Measurements from ENCODE around the gene DUS1L.

DUS1L gene

DNA sequence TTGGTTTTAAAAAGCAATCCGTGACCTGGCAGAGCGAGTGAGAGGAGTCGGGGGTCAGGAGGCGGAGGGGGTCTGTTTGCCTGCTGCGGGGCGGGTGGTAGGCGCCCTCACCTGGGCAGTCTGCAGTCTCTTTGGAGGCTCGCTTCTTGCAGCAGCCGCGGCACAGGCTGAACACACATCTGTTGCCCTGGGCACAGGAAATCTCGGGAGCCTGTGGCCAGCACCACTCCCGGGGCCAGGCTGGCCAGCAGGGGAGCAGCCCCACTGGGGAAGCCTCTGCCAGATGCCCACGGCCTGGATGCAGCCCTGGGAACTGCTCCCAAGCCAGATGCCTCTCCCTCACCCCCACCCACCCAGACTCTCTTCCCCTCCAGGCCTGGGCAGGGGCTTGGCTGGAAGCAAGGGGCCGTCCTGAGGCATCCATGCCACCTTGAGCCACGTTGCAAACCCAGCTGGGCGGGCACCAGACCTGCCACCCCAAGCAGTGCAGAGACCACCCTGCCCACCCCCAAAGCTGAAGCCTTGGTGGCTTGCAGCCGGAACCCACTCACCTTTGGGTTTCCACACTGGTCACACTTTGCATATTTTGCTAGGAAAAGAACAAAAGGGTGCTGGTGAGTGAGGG, 7.3 kb downstream of the DUS1L start:
- TF ChIP-seq POU2F2 (IDR thresholded peaks at IDR 0.05; ENCODE audit: low read depth, low read length) (no peak), TAF1 (IDR thresholded peaks at IDR 0.05; ENCODE audit: low read depth, low read length) (no peak), PAX5 (IDR thresholded peaks at IDR 0.05; ENCODE audit: insufficient read depth, low read length, severe bottlenecking) (no peak), POLR2A (IDR thresholded peaks at IDR 0.05; ENCODE audit: low read depth, low read length) (no peak), POLR2AphosphoS5 (IDR thresholded peaks at IDR 0.05; ENCODE audit: low read depth, low read length) (no peak), SPI1 (IDR thresholded peaks at IDR 0.05; ENCODE audit: low read depth, low read length) (no peak)
- no peak for FAIRE-seq
- no peak for DNase-seq (ENCODE audit: insufficient read length, low spot score)

DNA sequence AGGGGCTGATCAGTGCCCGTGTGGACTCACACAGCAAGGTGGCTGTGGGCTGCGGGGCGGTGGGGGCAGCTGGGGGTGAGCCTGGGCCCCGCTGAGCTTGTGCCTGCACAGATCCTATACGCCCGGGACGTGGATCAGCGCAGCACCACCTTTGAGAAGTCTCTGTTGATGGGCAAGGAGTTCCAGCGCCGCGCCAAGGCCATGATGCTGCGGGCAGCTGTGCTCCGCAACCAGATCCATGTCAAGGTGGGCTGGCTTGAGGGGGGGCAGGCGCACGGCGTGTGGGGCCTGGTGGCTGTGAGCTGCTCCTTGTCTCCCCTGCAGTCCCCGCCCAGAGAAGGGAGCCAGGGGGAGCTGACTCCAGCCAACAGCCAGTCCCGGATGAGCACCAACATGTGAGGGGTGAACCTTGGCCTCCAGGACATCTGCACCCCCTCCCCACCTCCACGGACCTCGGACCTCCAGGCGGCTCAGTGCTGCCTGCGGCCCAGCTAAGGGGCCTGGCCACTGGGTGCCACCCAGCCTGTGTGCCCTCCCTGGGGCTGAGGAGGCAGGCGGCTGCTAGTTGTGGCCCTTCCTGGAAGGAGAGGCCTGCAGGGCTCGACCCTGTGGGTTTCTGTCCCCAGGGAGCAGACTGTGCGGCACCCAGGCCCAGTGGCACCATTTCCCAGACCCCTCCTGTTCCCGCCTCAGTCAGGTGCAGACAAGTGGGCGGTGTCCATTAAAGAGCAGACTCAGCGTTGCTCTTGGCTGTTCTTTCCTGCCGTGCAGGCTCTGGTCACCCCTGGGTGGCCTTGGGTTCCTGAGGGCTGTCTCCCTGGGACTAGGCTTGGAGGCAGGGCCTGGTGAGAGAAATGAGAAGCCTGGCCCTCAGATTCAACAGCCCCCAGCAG, 8.6 kb downstream of the DUS1L start:
- FAIRE-seq (no peak), DNase-seq (ENCODE audit: insufficient read length, low spot score) (no peak)

DNA sequence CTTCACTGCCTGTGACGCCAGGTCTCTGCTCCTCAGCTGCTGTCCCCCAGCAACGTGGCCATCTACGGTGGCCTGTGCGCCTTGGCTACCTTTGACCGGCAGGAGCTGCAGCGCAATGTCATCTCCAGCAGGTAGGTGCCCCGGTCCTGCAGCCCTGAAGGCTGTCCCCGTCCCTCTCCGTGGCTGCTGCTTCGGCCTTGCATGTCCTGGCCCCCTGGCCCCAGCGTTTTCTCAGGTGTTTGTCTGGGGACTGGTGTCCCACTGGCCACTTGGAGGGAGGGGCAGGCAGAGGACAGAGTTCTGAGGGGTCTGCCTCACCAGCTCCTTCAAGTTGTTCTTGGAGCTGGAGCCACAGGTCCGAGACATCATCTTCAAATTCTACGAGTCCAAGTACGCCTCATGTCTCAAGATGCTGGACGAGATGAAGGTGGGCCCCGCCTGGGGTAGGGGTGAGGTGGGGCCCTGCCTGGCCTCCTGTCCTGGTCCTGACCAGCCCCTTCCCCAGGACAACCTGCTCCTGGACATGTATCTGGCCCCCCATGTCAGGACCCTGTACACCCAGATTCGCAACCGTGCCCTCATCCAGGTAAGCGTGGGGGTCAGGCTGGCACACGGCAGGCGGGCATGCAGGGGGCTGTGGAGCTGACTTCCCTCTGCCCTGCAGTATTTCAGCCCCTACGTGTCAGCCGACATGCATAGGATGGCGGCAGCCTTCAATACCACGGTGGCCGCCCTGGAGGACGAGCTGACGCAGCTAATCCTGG, 9.5 kb downstream of the DUS1L start:
- TF ChIP-seq POLR2AphosphoS5 (IDR thresholded peaks at IDR 0.05; ENCODE audit: low read depth, low read length), result no peak
- DNase-seq (ENCODE audit: insufficient read length, low spot score) (no peak), FAIRE-seq (no peak)

More for the DNA sequence above, 8.6 kb downstream of the DUS1L start:
- no peak for TF ChIP-seq POU2F2 (IDR thresholded peaks at IDR 0.05; ENCODE audit: low read depth, low read length)
- TF ChIP-seq POLR2A (IDR thresholded peaks at IDR 0.05; ENCODE audit: low read depth, low read length), result peak; percentile 20; the same call in 1 of the 2 replicates
- no peak for TF ChIP-seq SPI1 (IDR thresholded peaks at IDR 0.05; ENCODE audit: low read depth, low read length)
- peak; percentile 70; the same call in 1 of the 2 replicates for TF ChIP-seq POLR2AphosphoS5 (IDR thresholded peaks at IDR 0.05; ENCODE audit: low read depth, low read length)
- no peak for TF ChIP-seq TAF1 (IDR thresholded peaks at IDR 0.05; ENCODE audit: low read depth, low read length)
- TF ChIP-seq PAX5 (IDR thresholded peaks at IDR 0.05; ENCODE audit: insufficient read depth, low read length, severe bottlenecking), result no peak

DNA sequence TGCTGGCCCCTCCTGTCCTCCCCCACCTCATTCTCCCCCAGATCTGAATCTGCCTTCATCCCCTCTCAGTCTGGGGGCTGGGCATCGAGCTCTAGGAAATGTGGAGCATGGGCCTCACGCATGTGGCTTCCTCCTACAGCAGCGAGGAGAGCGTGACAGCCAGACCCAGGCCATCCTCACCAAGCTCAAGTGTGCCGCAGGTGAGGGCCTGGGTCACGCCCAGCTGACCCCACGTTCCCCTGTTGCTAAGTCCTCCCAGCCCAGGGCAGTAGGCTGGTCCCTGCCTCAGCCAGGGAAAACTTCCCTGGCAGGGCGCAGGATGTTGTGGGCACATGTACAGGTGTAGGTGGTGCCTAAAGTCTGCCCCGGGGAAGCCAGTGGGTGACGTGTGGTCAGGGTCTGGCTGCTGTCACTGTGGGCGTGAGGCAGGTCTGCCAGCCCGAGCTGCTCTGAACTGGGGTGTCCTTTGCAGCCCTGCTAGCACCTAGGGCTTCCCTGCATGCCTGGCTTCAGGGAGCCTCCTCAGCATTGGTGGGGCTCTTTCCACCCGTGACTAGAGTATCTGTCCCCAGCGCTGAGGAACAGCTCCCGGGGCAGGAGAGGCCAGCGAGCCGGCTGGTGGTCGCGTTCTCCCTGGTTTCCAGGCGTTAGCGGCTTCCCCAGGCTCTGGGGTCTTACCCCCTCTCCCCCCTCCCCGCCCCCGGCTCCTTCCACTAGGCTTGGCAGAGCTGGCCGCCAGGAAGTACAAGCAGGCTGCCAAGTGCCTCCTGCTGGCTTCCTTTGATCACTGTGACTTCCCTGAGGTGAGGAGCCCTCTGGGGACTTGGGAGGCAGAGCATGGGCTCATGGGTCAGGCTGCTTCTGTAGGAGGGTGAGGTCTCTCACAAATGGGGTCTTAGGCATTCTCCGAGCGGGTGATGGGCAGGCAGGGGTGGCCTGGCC, 10.3 kb downstream of the DUS1L start:
- DNase-seq (ENCODE audit: insufficient read length, low spot score), result no peak
- peak; percentile 41; the same call in 1 of the 2 replicates for TF ChIP-seq POLR2AphosphoS5 (IDR thresholded peaks at IDR 0.05; ENCODE audit: low read depth, low read length)
- TF ChIP-seq TAF1 (IDR thresholded peaks at IDR 0.05; ENCODE audit: low read depth, low read length), result no peak
- FAIRE-seq, result no peak

DNA sequence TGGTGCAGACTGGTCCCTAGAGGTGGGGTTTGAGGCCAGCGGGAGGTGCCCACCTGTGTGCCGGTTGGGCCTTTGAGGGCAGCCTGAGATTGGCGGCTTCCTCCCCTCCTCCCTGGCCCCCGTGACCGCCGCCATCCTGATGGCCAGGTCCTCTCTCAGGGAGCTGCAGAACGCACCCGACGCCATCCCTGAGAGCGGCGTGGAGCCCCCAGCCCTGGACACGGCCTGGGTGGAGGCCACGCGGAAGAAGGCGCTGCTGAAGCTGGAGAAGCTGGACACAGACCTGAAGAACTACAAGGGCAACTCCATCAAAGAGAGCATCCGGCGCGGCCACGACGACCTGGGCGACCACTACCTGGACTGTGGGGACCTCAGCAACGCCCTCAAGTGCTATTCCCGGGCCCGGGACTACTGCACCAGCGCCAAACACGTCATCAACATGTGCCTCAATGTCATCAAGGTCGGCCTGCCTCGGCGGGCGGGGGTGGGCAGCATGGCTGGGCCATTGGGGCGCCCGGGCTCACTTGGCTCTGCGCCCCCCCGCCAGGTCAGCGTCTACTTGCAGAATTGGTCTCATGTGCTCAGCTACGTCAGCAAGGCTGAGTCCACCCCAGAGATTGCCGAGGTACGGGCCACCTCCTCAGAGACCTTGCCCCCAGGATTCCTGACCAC, 11.1 kb downstream of the DUS1L start:
- FAIRE-seq, result no peak
- DNase-seq (ENCODE audit: insufficient read length, low spot score), result no peak
- no peak for TF ChIP-seq POLR2A (IDR thresholded peaks at IDR 0.05; ENCODE audit: low read depth, low read length)
- no peak for TF ChIP-seq SPI1 (IDR thresholded peaks at IDR 0.05; ENCODE audit: low read depth, low read length)
- no peak for TF ChIP-seq PAX5 (IDR thresholded peaks at IDR 0.05; ENCODE audit: insufficient read depth, low read length, severe bottlenecking)
- no peak for TF ChIP-seq POLR2AphosphoS5 (IDR thresholded peaks at IDR 0.05; ENCODE audit: low read depth, low read length)
- TF ChIP-seq POU2F2 (IDR thresholded peaks at IDR 0.05; ENCODE audit: low read depth, low read length), result no peak
- TF ChIP-seq TAF1 (IDR thresholded peaks at IDR 0.05; ENCODE audit: low read depth, low read length), result no peak

DNA sequence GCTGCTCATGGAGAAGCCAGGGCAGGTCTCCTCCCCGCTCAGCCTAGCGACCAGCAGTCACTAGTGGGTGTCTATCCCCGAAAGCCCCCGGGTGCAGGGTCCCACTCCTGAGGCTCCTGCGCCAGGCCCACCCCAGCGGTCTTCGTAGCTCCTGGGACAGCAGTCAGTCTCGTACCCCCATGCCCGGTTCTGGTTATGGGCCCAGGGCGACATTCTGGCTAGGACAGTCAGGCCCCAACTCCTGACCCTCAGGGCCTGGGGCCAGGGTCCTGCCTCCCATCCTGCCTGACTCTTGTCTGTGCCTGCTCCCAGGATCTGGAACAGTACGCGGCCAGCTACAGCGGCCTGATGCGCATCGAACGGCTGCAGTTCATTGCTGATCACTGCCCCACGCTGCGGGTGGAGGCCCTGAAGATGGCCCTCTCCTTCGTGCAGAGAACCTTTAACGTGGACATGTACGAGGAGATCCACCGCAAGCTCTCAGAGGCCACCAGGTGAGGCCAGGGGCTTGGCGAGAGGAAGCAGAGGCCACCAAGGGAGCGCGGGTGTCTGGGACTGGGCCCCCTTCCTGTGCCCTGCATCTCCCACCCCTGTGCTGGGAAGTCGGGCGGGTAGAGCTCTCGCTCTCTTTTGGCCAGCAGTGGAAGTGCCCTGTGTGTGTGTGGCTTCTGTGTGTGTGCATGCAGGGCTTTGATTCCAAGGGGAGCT, 11.9 kb downstream of the DUS1L start:
- DNase-seq (ENCODE audit: insufficient read length, low spot score) (no peak), FAIRE-seq (no peak)
- TF ChIP-seq POLR2AphosphoS5 (IDR thresholded peaks at IDR 0.05; ENCODE audit: low read depth, low read length) (0 out of 2 replicates have a peak, but pooled peaks have one; percentile 17), PAX5 (IDR thresholded peaks at IDR 0.05; ENCODE audit: insufficient read depth, low read length, severe bottlenecking) (no peak)

DNA sequence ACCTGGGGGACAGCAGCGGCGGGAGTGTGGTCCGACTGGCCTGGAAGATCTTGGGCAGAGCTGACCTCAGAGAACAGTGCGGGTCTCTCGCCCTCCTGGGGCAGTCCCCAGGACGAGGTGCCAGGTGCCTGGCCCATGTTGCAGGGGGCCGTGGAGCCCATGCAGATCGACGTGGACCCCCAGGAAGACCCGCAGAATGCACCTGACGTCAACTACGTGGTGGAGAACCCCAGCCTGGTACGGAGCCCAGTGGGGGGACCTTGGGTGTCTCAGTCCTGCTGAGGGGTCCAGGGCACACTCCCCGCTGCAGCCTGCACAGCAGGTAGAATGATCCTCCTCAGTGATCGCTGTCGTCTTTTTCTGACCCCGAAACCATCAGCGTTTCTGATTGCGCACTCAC, 12.5 kb downstream of the DUS1L start:
- TF ChIP-seq POU2F2 (IDR thresholded peaks at IDR 0.05; ENCODE audit: low read depth, low read length) (no peak), TAF1 (IDR thresholded peaks at IDR 0.05; ENCODE audit: low read depth, low read length) (no peak), POLR2A (IDR thresholded peaks at IDR 0.05; ENCODE audit: low read depth, low read length) (no peak), SPI1 (IDR thresholded peaks at IDR 0.05; ENCODE audit: low read depth, low read length) (no peak), PAX5 (IDR thresholded peaks at IDR 0.05; ENCODE audit: insufficient read depth, low read length, severe bottlenecking) (no peak), POLR2AphosphoS5 (IDR thresholded peaks at IDR 0.05; ENCODE audit: low read depth, low read length) (no peak)
- DNase-seq (ENCODE audit: insufficient read length, low spot score) (no peak), FAIRE-seq (no peak)

DNA sequence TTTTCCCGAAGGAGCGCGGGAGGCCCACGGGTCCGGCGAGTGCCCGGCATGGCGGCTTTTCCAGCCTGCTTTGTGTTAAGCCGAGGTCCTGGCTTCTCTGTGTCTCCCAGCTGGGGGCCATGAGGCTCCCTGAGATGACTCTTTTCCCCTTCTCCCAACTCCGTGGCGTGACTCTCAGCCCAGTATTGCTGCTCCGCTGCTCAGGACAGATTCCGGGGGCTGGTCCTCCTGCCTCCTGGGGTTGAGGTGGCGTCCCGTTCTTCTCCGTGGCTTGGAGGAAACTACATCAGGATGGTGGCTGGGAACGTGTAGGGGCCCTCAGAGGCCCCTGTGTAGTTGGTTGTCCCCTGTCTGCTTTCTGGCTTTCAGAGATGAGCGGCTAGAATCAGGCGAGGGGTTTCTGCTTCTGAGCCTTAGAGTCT, 13.0 kb downstream of the DUS1L start:
- no peak for FAIRE-seq
- TF ChIP-seq POLR2A (IDR thresholded peaks at IDR 0.05; ENCODE audit: low read depth, low read length) (no peak), POLR2AphosphoS5 (IDR thresholded peaks at IDR 0.05; ENCODE audit: low read depth, low read length) (no peak), POU2F2 (IDR thresholded peaks at IDR 0.05; ENCODE audit: low read depth, low read length) (no peak), PAX5 (IDR thresholded peaks at IDR 0.05; ENCODE audit: insufficient read depth, low read length, severe bottlenecking) (no peak), TAF1 (IDR thresholded peaks at IDR 0.05; ENCODE audit: low read depth, low read length) (no peak), SPI1 (IDR thresholded peaks at IDR 0.05; ENCODE audit: low read depth, low read length) (no peak)
- DNase-seq (ENCODE audit: insufficient read length, low spot score), result no peak

Measured in GM12891 (cell line).